Right atrium auricular region (tissue), 2 donors: Measurements from ENCODE around the gene SEPTIN11. TPM values are rescaled to one million over a fixed set of nuclear protein-coding genes. Genes with fewer than 3 reads are reported as not detected.
A peak's percentile ranks its signal among the peaks of the same experiment; 100 is the strongest.
"Not testable (repeated sequence)": the region's sequence is repeated elsewhere in the genome, so short reads cannot be mapped to it uniquely, and the experiment has no call there.

Source experiments
- DNase-seq: peaks from one replicate; pipeline ENCODE4 v3.0.0-alpha.2; 2019; ENCODE audit warnings: low spot score
- H3K27ac ChIP-seq, 2 donors: fragments of 200-600 bp; sonication (generic); 1 replicate in 1 of 2; 2 replicates in 1 of 2; pipeline ENCODE4 v1.5.1; 2016 to 2019
- H3K27me3 ChIP-seq, 2 donors: fragments of 200-600 bp; sonication (generic); one replicate each; pipeline versions ENCODE4 v1.5.1 to v1.6.0; 2017 to 2019
- H3K36me3 ChIP-seq: fragments of 200-600 bp; sonication (generic); one replicate; pipeline ENCODE4 v1.5.1; 2016
- H3K4me1 ChIP-seq, 2 donors: fragments of 200-600 bp; sonication (generic); one replicate each; pipeline versions ENCODE4 v1.5.1 to v1.6.0; 2017 to 2019
- H3K4me3 ChIP-seq, 2 donors: fragments of 200-600 bp; sonication (generic); 1 replicate in 1 of 2; 2 replicates in 1 of 2; pipeline ENCODE4 v1.5.1; 2017 to 2019; ENCODE audit warnings: mild to moderate bottlenecking in 1 of 2, moderate library complexity in 1 of 2
- H3K9me3 ChIP-seq, 2 donors: fragments of 200-600 bp; sonication (generic); one replicate each; pipeline ENCODE4 v1.5.1; 2019
- CTCF ChIP-seq, 2 donors: fragments of 200-600 bp; sonication (generic); IDR thresholded peaks; one replicate each; pipeline ENCODE4 v1.5.1; 2019; ENCODE audit warnings: antibody characterized with exemption in 2 of 2
- total RNA-seq, 2 donors: library from RNA; depleted of rRNA; stranded (reverse); fragments of >200 nt; gene quantifications; one replicate each; pipeline ENCODE4 v1.1.0, GENCODE V29; 2016

Gene SEPTIN11
- total RNA-seq, 2 donors from 2014 or later: 34.9 to 59.0 TPM

- H3K9me3 ChIP-seq: no peaks in the 10 kb centered on the region
- H3K4me3 ChIP-seq: no peak overlapping the region
- DNase-seq: no peak
- H3K4me1 ChIP-seq: peaks cover 0 to 23% of the 10 kb centered on the region in 2 donors
- no peaks in the 10 kb centered on the region for H3K36me3 ChIP-seq
- no peak overlapping the region for H3K27ac ChIP-seq
- no peak for TF ChIP-seq CTCF (IDR thresholded peaks at IDR 0.05)
- H3K27me3 ChIP-seq: no peaks in the 10 kb centered on the region
Measured at GRCh38 chr4:76958891-76959290, 9.3 kb downstream of the SEPTIN11 start.

DNA sequence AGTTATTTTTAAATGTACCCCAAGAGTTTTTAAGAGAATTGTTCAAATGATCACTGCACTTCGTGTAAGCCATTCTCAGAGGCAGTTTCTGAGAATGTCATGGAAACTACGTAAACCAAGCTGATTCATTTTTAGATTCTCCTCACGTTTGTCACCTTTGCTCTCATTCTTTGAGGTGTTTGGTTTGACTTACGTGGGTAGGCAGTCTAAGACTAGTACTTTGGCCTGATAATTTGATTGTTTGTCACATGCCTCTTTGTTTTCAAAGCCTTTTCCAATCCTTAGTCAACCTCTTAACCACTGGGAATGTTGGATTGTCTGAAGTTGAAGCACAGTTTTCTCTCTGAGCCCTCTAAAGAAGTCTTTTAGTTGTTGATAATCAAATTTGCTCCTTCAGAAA is 10.5 kb downstream of the SEPTIN11 start:
- H3K4me1 ChIP-seq: peaks cover 0 to 14% of the 10 kb centered on the region in 2 donors
- no peaks in the 10 kb centered on the region for H3K36me3 ChIP-seq
- H3K27me3 ChIP-seq: no peaks in the 10 kb centered on the region
- H3K9me3 ChIP-seq: no peaks in the 10 kb centered on the region
- no peak overlapping the region for H3K27ac ChIP-seq
- TF ChIP-seq CTCF (IDR thresholded peaks at IDR 0.05): no peak
- DNase-seq: no peak
- no peak overlapping the region for H3K4me3 ChIP-seq

GRCh38 chr4:76962406-76963130 is 13.0 kb downstream of the SEPTIN11 start:
- H3K4me1 ChIP-seq: peaks cover 0 to 8% of the 10 kb centered on the region in 2 donors
- no peak for DNase-seq
- H3K27ac ChIP-seq: peak overlapping the region in 1 of 2 donors; percentile 8
- no peaks in the 10 kb centered on the region for H3K27me3 ChIP-seq
- no peak for TF ChIP-seq CTCF (IDR thresholded peaks at IDR 0.05)
- no peaks in the 10 kb centered on the region for H3K9me3 ChIP-seq
- no peaks in the 10 kb centered on the region for H3K36me3 ChIP-seq
- H3K4me3 ChIP-seq: no peak overlapping the region

GRCh38 chr4:76963131-76963750 is 13.7 kb downstream of the SEPTIN11 start:
- H3K27ac ChIP-seq: no peak overlapping the region
- H3K4me1 ChIP-seq: peaks cover 0 to 7% of the 10 kb centered on the region in 2 donors
- no peak for DNase-seq
- H3K27me3 ChIP-seq: no peaks in the 10 kb centered on the region
- no peak for TF ChIP-seq CTCF (IDR thresholded peaks at IDR 0.05)
- H3K4me3 ChIP-seq: no peak overlapping the region
- H3K36me3 ChIP-seq: no peaks in the 10 kb centered on the region
- H3K9me3 ChIP-seq: no peaks in the 10 kb centered on the region

- not testable (repeated sequence) for H3K9me3 ChIP-seq, DNase-seq, H3K4me1 ChIP-seq, H3K27me3 ChIP-seq, H3K36me3 ChIP-seq, H3K4me3 ChIP-seq, H3K27ac ChIP-seq
Measured at GRCh38 chr4:76963927-76964326, 14.4 kb downstream of the SEPTIN11 start.

DNA sequence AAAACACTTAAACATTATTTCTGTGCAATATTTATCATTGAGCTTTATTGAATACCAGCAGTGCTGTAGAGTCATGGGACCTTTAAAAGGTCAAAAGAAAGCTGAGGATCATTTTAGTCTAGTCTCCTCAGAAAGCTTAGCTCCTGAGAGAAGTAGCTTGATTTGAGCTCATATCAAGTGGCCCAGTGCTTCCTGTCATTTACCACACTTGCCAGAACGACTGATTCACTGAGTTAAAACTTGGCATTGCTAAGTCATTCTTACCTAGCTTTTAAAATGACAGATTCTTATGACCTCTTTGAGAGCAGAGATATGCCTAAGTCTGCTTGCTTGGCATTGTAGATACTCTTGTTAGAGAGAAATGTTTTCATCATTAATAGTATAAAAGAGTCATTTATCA is 15.2 kb downstream of the SEPTIN11 start:
- no peak overlapping the region for H3K4me3 ChIP-seq
- H3K27me3 ChIP-seq: no peaks in the 10 kb centered on the region
- H3K9me3 ChIP-seq: no peaks in the 10 kb centered on the region
- no peak overlapping the region for H3K27ac ChIP-seq
- peaks cover 0 to 3% of the 10 kb centered on the region in 2 donors for H3K4me1 ChIP-seq
- TF ChIP-seq CTCF (IDR thresholded peaks at IDR 0.05): no peak
- no peak for DNase-seq
- H3K36me3 ChIP-seq: no peaks in the 10 kb centered on the region
